CD14-positive monocyte (primary cell): ENCODE results near the gene SMCO4. TPM values are rescaled to one million over a fixed set of nuclear protein-coding genes. Genes with fewer than 3 reads are reported as not detected.
A peak's percentile ranks its signal among the peaks of the same experiment; 100 is the strongest.

Experiments
- DNase-seq, 3 donors: peaks; one replicate each; pipeline ENCODE4 v3.0.0-alpha.2; 2011 to 2022
- H2AFZ ChIP-seq: 2 replicates; pipeline ENCODE4 v1.6.0; 2012; ENCODE audit warnings: mild to moderate bottlenecking, low read depth, low read length, inconsistent platforms; ENCODE audit not compliant: insufficient read depth, poor library complexity, severe bottlenecking
- H3K27ac ChIP-seq, 2 donors: 1 replicate in 1 of 2; 2 replicates in 1 of 2; pipeline ENCODE4 v1.5.1; 2012 to 2013; ENCODE audit warnings: low read length in 2 of 2, control low read depth in 1 of 2, inconsistent platforms in 1 of 2, low read depth in 1 of 2, mild to moderate bottlenecking in 1 of 2
- H3K27me3 ChIP-seq, 2 donors: one replicate each; pipeline versions ENCODE4 v1.6.0 to v1.6.1; 2011 to 2013; ENCODE audit warnings: low read length in 2 of 2; ENCODE audit not compliant: control insufficient read depth in 2 of 2, insufficient read depth in 2 of 2
- H3K36me3 ChIP-seq, 2 donors: replicated peaks in 1 of 2; 1 replicate in 1 of 2; 2 replicates in 1 of 2; pipeline versions ENCODE4 v1.5.1 to v1.6.1; 2012 to 2013; ENCODE audit warnings: low read length in 2 of 2, control low read depth in 1 of 2, inconsistent platforms in 1 of 2, mild to moderate bottlenecking in 1 of 2; ENCODE audit not compliant: insufficient read depth in 2 of 2, control insufficient read depth in 1 of 2
- H3K4me1 ChIP-seq, 2 donors: 1 replicate in 1 of 2; 2 replicates in 1 of 2; pipeline versions ENCODE4 v1.5.1 to v1.6.1; 2012 to 2013; ENCODE audit warnings: low read length in 2 of 2, control low read depth in 1 of 2, inconsistent platforms in 1 of 2, mild to moderate bottlenecking in 1 of 2, moderate library complexity in 1 of 2; ENCODE audit not compliant: insufficient read depth in 2 of 2, control insufficient read depth in 1 of 2
- H3K4me2 ChIP-seq: replicated peaks from 2 replicates; pipeline ENCODE3; 2012; ENCODE audit warnings: low read length, moderate library complexity, mild to moderate bottlenecking; ENCODE audit not compliant: poor library complexity, severe bottlenecking; ENCODE audit errors: extremely low read depth
- H3K4me3 ChIP-seq, 3 experiments: fragments of 200-600 bp in 1 of 3; sonication (generic) in 1 of 3; replicated peaks in 1 of 3; 1 replicate in 2 of 3; 2 replicates in 1 of 3; pipeline ENCODE4 v1.5.1; 2011 to 2013; ENCODE audit warnings: low read length in 3 of 3, mild to moderate bottlenecking in 3 of 3, control low read depth in 2 of 3, low read depth in 2 of 3, inconsistent platforms in 1 of 3, moderate library complexity in 1 of 3
- H3K79me2 ChIP-seq: 2 replicates; pipeline ENCODE4 v1.6.0; 2012; ENCODE audit warnings: mild to moderate bottlenecking, control low read depth, inconsistent platforms, low read length, moderate library complexity; ENCODE audit not compliant: insufficient read depth
- H3K9ac ChIP-seq: 2 replicates; pipeline ENCODE4 v1.6.0; 2017; ENCODE audit warnings: low read length, mild to moderate bottlenecking; ENCODE audit not compliant: insufficient read depth, poor library complexity, severe bottlenecking
- H3K9me3 ChIP-seq, 2 donors: replicated peaks in 1 of 2; 1 replicate in 1 of 2; 2 replicates in 1 of 2; pipeline versions ENCODE4 v1.5.1 to v1.6.1; 2012 to 2013; ENCODE audit warnings: low read length in 2 of 2, control low read depth in 1 of 2; ENCODE audit not compliant: control insufficient read depth in 1 of 2, insufficient read depth in 1 of 2
- H4K20me1 ChIP-seq: 2 replicates; pipeline ENCODE4 v1.6.0; 2012; ENCODE audit warnings: mild to moderate bottlenecking, low read length, control low read depth, moderate library complexity; ENCODE audit not compliant: insufficient read depth
- H3K27ac Mint-ChIP-seq, 7 donors: one replicate each; pipeline ENCODE4 v1.8.0; 2020; ENCODE audit warnings: mild to moderate bottlenecking in 7 of 7, mixed read lengths in 7 of 7, moderate library complexity in 6 of 7, inconsistent platforms in 2 of 7
- H3K27me3 Mint-ChIP-seq, 3 donors: one replicate each; pipeline ENCODE4 v1.8.0; 2021 to 2022; ENCODE audit warnings: low read depth in 3 of 3, mild to moderate bottlenecking in 3 of 3, mixed read lengths in 3 of 3, moderate library complexity in 3 of 3, inconsistent platforms in 1 of 3
- H3K36me3 Mint-ChIP-seq, 2 donors: one replicate each; pipeline ENCODE4 v1.8.0; 2020; ENCODE audit warnings: mixed read lengths in 2 of 2, inconsistent platforms in 1 of 2, mild to moderate bottlenecking in 1 of 2
- H3K4me1 Mint-ChIP-seq: one replicate; pipeline ENCODE4 v1.8.0; 2020; ENCODE audit warnings: mild to moderate bottlenecking, mixed read lengths
- H3K4me3 Mint-ChIP-seq, 2 donors: one replicate each; pipeline ENCODE4 v1.8.0; 2020; ENCODE audit warnings: mild to moderate bottlenecking in 2 of 2, mixed read lengths in 2 of 2, moderate library complexity in 1 of 2
- H3K9me3 Mint-ChIP-seq, 7 donors: one replicate each; pipeline ENCODE4 v1.8.0; 2020 to 2022; ENCODE audit warnings: mixed read lengths in 7 of 7, mild to moderate bottlenecking in 6 of 7, moderate library complexity in 6 of 7, inconsistent platforms in 2 of 7
- CTCF ChIP-seq: fragments of 200-600 bp; IDR thresholded peaks from one replicate; pipeline ENCODE4 v1.8.0; 2022; ENCODE audit warnings: antibody characterized with exemption, mild to moderate bottlenecking
- WGBS: methylation state at CpG from one replicate; pipeline ENCODE4 v1.1.5; 2013; ENCODE audit warnings: missing lambda C conversion rate; ENCODE audit not compliant: insufficient coverage; 5-methylcytosine and 5-hydroxymethylcytosine counted together
- intact Hi-C, 2 donors: fragments of 100-400 bp; cut with micrococcal nuclease; formaldehyde crosslinking; loops; one replicate each; pipeline versions ENCODE4 v1.15.0 to v1.15.1; 2023
- polyA plus RNA-seq, 3 donors: library from polyadenylated mRNA; depleted of rRNA in 1 of 3; unstranded in 2 of 3; stranded (reverse) in 1 of 3; fragments of 300-500 nt in 2 of 3; fragments of >200 nt in 1 of 3; fragmentation: Illumina TruSeq in 2 of 3; gene quantifications; 1 replicate in 2 of 3; 2 replicates in 1 of 3; pipeline ENCODE4 v1.2.3, GENCODE V29; 2012 to 2021

Gene SMCO4
- polyA plus RNA-seq, 3 donors, result 110 to 242 (median 169) TPM

GRCh38 chr11:93519179-93519578 is 24.0 kb downstream of the SMCO4 start:
- no peak overlapping the region for H3K4me3 Mint-ChIP-seq
- peaks cover 39 to 46% of the 10 kb centered on the region in 2 donors for H3K4me1 ChIP-seq
- no peak overlapping the region for H2AFZ ChIP-seq
- no peak for DNase-seq
- H3K9ac ChIP-seq, result no peak overlapping the region
- H3K36me3 ChIP-seq, result peaks cover 0 to 4% of the 10 kb centered on the region in 2 donors
- peaks cover 16 to 29% of the 10 kb centered on the region in 2 donors for H3K36me3 Mint-ChIP-seq
- peak overlapping the region in 1 of 7 donors; percentile 15 for H3K27ac Mint-ChIP-seq
- H3K4me3 ChIP-seq, result no peak overlapping the region
- 89% methylated on average over 1 of the region's 1 CpG for WGBS
- no peaks in the 10 kb centered on the region for H3K9me3 Mint-ChIP-seq
- peaks cover 56% of the 10 kb centered on the region for H3K4me1 Mint-ChIP-seq
- no peak for TF ChIP-seq CTCF
- peaks cover 0 to 1% (median 0%) of the 10 kb centered on the region in 3 donors for H3K27me3 Mint-ChIP-seq
- H3K79me2 ChIP-seq, result peaks cover 80% of the 10 kb centered on the region
- H3K4me2 ChIP-seq, result no peak overlapping the region
- no peaks in the 10 kb centered on the region for H3K27me3 ChIP-seq
- peaks cover 69% of the 10 kb centered on the region for H4K20me1 ChIP-seq
- intact Hi-C loops, result no loop called here
- no peak overlapping the region for H3K27ac ChIP-seq
- H3K9me3 ChIP-seq, result no peaks in the 10 kb centered on the region

GRCh38 chr11:93518081-93518480 is 25.1 kb downstream of the SMCO4 start:
- 100% methylated on average over 1 of the region's 3 CpGs for WGBS
- Mint-ChIP-seq H3K9me3 (no peaks in the 10 kb centered on the region), H3K4me3 (no peak overlapping the region), H3K4me1 (peaks cover 52% of the 10 kb centered on the region), H3K27ac (no peak overlapping the region), H3K27me3 (peaks cover 0 to 1% (median 0%) of the 10 kb centered on the region in 3 donors), H3K36me3 (peaks cover 16 to 32% of the 10 kb centered on the region in 2 donors)
- no peak overlapping the region for H3K4me3 ChIP-seq
- peaks cover 89% of the 10 kb centered on the region for H3K79me2 ChIP-seq
- H2AFZ ChIP-seq, result no peak overlapping the region
- H3K27ac ChIP-seq, result no peak overlapping the region
- no peaks in the 10 kb centered on the region for H3K27me3 ChIP-seq
- H4K20me1 ChIP-seq, result peaks cover 79% of the 10 kb centered on the region
- no peak overlapping the region for H3K9ac ChIP-seq
- intact Hi-C loops, result no loop called here
- no peak overlapping the region for H3K4me2 ChIP-seq
- peaks cover 0 to 4% of the 10 kb centered on the region in 2 donors for H3K36me3 ChIP-seq
- H3K4me1 ChIP-seq, result peaks cover 34 to 39% of the 10 kb centered on the region in 2 donors
- H3K9me3 ChIP-seq, result no peaks in the 10 kb centered on the region
- TF ChIP-seq CTCF, result no peak
- DNase-seq, result no peak
